NOMO-1 treated with DMSO at 0.1 percent for 48 hours (cell line): ENCODE data around the gene LNX1.

Source experiments
- DNase-seq: peaks from one replicate; lab custom pipeline; 2025; ENCODE audit not compliant: unreplicated experiment; lab: John Stamatoyannopoulos, UW

Gene LNX1

GRCh38 chr4:53574528-53574927 lies 16.8 kb downstream of the LNX1 start:
- DNase-seq: no peak

DNA sequence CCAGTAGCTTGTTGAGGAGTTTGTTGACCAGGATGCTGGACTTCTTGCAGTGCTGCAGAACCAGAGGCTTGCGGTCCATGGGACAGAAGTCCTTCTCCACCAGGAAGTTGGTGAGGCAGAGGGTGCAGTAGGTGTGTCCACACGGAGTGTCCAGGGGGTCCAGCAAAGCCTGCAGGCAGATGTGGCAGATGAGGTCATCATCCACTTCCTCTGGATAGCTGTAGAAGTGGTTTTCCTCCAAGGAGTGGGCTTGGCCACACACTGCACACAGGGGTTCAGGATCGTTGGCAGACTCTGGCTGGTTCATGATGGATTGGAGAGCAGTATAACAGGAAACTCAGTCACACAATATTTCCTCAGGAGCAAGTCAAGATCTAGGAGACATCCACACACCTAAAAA lies 17.6 kb downstream of the LNX1 start:
- no peak for DNase-seq

GRCh38 chr4:53572600-53572994 lies 18.7 kb downstream of the LNX1 start:
- no peak for DNase-seq

- no peak for DNase-seq
Measured at GRCh38 chr4:53571936-53572599, 19.2 kb downstream of the LNX1 start.

DNA sequence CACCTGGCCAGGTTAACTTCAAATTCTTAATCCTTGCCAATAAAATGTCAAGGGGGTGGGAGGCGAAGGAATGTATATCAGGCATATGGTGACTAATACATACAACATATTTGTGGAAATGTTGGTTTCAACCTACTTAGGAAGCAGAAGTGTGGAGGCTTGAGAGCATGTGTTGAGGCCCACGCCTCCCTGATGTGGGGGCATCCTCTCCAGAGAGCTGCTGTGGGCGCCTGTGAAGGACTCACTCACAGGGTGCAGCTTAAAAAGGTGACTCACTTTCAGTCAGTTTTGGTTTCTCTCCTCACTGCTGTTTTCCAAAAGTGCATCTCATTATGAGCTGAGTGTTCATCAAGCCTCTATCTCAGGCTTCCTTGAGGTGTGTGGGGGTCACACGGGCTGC lies 27.5 kb downstream of the LNX1 start:
- no peak for DNase-seq

- DNase-seq: no peak
Measured at GRCh38 chr4:53562409-53562808, 28.9 kb downstream of the LNX1 start.

DNA sequence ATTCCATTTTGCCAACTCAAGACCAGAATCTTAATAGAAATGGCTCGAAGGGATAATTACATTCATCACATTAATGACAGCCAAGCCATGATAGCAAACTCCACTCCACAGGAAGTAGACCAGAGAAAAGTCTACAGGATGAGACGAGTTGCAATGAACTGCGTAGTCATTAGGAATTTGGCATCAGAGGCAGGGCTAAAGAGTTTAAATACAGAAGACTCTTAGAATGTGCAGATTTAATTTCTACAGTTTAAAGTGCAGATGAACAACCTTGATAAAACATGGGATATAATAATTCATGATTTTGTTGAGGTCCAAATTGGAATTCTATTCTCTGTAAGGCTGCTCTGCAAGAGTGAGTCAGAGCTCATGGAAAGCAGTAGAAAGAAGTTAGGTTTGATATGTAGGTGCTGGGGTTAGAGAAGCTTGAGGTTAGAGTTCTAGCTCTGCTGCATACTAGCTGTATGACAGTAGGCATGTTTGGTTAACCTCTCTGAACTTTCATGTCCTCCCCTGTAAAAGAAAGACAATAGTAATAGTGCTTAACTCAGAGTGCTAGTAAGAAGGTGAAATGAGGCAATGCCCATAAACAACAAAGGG lies 32.2 kb downstream of the LNX1 start:
- DNase-seq: no peak

- DNase-seq: peak; percentile 59
Measured at GRCh38 chr4:53558065-53558801, 33.1 kb downstream of the LNX1 start.

GRCh38 chr4:53557669-53558064 lies 33.6 kb downstream of the LNX1 start:
- no peak for DNase-seq

- no peak for DNase-seq
Measured at GRCh38 chr4:53556651-53557050, 34.6 kb downstream of the LNX1 start.

DNA sequence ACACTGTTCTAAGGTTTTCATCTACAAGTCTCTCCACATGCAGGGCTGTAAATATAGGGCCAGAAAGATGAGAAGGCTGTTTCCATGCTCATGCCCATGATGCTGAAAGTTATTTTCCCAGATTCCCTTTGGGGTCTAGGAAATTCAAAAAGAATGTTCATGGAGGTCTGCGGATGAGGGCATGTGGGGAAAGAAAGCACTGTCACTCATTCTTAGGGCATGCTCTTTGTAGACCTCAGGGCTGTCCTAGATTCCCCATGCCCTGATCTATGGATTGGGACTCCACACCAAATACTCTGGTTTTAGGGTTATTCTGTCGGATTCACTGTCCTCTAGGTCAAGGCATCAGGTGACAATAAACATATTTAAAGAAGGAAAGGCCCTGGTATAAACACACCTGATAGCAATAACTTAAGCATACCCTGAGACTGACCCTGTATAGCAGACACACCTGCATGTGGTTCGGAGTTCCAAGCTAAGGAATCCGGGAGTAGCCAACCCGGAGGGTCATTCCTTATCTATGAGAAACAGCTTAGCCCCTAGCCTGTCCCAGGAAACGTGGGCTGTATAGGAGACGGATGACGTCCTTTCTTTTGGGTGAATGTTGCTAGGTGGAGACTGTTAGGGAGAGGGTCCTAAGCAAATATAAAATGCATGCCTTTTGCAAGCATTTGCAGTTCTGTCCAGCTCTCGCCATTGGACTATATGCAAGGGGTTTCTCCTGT lies 37.6 kb downstream of the LNX1 start:
- no peak for DNase-seq

DNA sequence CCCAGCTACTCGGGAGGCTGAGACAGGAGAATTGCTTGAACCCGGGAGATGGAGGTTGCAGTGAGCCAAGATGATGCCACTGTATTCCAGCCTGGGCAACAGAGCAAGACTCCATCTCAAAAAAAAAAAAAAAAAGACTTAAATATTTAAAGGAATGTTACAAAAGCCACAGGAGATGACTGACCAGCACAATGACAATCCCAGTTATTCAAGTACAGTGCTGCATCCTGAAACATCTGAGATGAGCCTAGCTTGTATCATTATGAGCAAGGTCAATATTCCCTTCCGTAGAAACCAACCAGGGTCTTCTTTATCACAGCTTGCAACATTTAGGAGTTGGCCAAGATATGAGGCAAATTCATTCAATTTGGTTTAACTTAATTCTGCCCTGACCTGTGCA lies 38.6 kb downstream of the LNX1 start:
- DNase-seq: no peak

GRCh38 chr4:53551958-53552357 lies 39.3 kb downstream of the LNX1 start:
- DNase-seq: no peak

DNA sequence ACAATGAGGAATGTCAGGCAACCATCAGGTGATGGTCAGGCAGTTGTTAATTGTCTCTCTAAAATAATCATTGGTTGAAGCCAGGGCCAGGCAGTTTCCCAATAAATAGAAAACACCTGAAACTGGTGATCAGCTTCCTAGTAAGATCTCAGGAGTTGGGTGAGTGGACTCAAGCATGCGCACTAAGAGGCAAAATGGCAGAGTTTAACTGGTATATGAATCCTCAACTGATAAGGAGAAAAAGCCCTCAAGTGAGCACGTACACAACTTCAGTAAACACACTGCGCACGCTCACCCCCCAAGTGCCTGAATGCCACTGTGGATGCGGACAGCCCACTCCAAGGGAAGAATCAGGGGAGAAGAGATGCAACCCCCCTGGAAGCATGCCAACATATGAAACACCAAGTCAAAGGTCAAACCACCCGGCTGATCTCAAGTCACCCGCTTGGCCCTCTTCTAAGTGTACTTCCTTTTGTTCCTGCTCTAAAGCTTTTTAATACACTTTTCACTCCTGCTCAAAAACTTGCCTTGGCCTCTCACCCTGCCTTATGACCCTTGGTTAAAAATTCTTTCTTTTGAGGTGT lies 39.9 kb downstream of the LNX1 start:
- no peak for DNase-seq

DNA sequence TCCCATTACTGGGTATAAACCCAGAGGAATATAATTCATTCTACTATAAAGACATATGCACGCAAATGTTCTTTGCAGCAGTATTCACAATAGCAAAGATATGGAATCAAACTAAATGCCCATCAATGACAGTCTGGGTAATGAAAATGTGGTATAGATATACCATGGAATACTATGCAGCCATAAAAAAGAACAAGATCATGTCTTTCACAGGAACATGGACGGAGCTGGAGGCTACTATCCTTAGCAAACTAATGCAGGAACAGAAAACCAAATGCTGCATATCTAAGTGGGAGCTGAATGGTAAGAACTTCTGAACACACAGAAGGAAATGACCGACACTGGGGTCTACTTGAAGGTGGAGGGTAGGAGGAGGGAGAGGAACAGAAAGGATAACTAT lies 42.6 kb downstream of the LNX1 start:
- DNase-seq: no peak

GRCh38 chr4:53547983-53548382 lies 43.3 kb downstream of the LNX1 start:
- DNase-seq: no peak

DNA sequence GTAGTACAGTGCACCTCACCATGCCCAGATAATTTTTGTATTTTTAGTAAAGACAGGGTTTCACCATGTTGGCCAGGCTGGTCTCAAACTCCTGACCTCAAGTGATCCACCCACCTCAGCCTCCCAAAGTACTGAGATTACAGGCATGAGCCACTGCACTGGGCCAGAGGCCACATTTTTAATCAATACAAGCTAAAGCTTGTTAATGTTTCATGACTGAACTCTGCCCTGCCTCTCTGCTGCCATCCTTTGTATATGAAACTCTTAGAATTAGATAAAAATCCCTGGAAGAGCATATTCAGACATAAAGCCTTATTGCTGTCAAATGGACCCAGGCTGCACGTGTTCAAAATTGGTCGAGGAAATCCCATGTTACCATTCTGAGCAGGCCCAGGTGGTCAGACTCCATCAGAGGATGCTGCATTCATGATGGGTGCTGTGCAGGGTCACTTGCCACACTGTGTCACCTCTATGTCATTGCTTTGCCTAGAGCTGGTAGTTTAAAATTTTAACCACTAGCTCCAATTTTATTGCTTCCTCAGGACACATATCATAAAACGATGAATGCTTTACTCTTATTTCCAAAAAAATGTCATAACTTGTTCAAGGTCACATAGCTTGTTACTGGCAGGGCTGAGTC lies 45.2 kb downstream of the LNX1 start:
- DNase-seq: no peak

GRCh38 chr4:53545273-53545672 lies 46.0 kb downstream of the LNX1 start:
- DNase-seq: no peak

DNA sequence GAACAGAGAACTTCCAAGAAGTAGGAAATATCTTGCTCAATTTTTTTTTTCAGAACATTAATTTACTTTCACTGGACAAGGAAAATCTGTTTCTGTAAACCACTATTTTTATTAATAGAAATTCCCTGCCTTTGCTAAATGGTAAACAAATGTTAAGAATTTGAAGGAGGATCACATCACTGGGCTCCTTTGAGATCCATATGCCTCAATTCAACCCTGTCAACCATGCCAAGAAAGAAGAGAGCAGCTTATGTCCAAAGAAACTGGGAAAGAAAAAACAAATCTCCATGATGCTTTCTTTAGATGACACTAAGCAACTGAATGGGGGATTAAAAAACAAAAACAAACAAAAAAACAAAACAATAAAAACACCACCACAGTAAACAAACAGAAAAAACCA lies 47.7 kb downstream of the LNX1 start:
- DNase-seq: no peak

- no peak for DNase-seq
Measured at GRCh38 chr4:53541577-53542206, 49.6 kb downstream of the LNX1 start.

DNA sequence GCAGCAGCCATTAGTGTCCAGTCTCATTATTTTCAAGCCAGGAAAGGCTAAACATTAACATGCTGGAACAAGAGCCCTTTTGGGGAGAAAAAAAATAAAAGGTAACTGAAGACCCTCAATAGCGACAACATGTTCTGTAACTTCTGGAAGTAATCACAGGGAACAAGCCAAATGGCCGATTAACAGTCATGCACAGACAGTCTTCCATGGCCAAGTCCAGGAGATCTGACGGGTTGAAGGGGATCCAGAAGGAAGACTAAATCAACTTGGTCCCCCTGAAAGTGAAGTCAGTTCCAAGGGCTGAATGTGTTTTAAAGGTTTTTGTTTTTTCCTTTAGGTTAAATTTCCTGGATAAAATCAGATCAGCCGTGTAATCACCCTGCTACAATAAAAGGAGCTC lies 52.5 kb downstream of the LNX1 start:
- no peak for DNase-seq
